ENCODE results near the gene GZMM. TPM values are rescaled to one million over a fixed set of nuclear protein-coding genes. Genes with fewer than 3 reads are reported as not detected.

GZMM gene
- total and polyA plus RNA-seq, 4 donors: 0.54 to 2.8 (median 0.75) TPM; not detected in 1

DNA sequence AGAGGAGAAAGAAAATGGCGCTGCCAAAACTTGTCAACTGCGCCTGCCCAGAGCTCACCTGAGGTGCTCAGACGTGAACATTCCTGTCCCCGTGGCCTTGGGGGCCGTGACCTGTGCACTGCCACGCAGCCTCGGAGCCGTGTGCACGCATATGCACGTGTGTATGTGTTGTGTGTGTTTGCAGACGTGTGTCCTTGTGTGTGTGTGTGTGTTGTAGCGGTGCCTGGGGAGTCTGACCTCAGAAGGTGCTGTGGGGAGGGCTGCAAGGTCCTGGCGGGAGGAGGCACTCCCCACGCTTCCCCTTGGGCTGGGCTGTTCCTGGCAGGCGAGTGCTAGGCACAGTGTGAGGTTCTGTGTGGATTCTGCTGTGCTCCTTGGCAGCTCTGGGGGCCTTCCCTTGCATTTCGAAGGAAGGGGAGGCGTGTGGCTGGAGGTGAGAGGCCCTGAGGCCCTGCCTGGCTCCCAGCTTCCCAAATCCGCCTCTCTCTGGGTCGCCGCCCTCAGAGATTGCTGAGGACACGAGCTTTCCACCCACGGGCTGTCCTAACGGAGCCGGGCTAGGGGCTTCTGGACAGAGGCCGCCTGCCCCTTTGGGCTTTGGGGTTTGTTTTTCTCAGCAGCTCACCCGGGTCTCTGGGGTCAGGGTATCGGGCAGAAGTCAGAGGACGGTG is 33.0 kb downstream of the GZMM start:
- ATAC-seq (ENCODE audit: low FRiP score) (no peak), DNase-seq (no peak)
- 90% methylated on average over 27 to 28 of the region's 28 CpGs for WGBS, 2 donors
- Histone ChIP-seq H3K4me3 (ENCODE audit: low read length in 2 of 2) (no peak overlapping the region), H3K4me1 (ENCODE audit: control insufficient read depth in 1 of 2, insufficient read depth in 2 of 2, low read length in 2 of 2) (peaks cover 0 to 3% of the 10 kb centered on the region in 2 donors), H3K27me3 (ENCODE audit: control insufficient read depth in 1 of 2, insufficient read depth in 2 of 2, low read length in 1 of 2) (no peaks in the 10 kb centered on the region), H3K36me3 (ENCODE audit: control insufficient read depth in 1 of 2, insufficient read depth in 2 of 2, low read length in 1 of 2) (peaks cover 0 to 1% of the 10 kb centered on the region in 2 donors), H3K9me3 (ENCODE audit: control insufficient read depth, low read length) (no peaks in the 10 kb centered on the region), H3K27ac (ENCODE audit: low read depth in 1 of 2, low read length in 2 of 2) (no peak overlapping the region)
- intact Hi-C loops (cut with DNase I): no loop called here

DNA sequence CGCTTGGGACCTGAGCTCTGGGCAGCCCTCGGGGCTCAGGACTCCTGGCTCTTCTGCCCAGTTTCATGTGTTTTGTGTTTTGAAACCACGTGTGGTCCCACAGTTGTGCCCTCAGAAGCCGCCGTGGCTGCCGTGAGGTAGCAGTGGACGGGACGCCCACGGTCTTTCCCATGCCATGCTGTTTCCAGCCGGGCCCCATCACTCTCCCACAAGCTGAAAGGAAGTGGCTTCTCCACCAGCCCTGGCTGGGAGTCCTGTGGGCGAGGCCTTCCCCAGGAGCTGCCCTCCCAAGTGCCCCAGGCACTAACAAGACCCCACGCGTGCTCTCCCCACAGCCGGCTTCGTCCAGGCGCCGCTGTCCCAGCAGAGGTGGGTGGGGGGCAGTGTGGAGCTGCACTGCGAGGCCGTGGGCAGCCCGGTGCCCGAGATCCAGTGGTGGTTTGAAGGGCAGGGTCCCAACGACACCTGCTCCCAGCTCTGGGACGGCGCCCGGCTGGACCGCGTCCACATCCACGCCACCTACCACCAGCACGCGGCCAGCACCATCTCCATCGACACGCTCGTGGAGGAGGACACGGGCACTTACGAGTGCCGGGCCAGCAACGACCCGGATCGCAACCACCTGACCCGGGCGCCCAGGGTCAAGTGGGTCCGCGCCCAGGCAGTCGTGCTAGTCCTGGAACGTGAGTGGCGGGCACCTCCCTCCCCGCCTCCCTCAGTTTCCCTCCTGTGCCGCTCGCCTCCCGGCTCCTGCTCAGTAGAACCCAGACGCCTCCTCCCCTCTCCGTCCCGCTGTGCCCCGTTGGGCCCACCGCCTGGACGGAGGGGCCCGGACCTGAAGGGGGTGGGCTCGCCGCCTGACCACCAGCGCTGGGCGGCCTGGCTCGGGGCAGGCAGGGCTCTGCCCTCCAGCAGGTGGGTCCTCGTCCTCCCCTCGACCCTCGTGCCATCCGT is 33.9 kb downstream of the GZMM start:
- H3K27ac ChIP-seq (ENCODE audit: low read depth in 1 of 2, low read length in 2 of 2): no peak overlapping the region
- H3K36me3 ChIP-seq (ENCODE audit: control insufficient read depth in 1 of 2, insufficient read depth in 2 of 2, low read length in 1 of 2): peaks cover 0 to 3% of the 10 kb centered on the region in 2 donors
- no peak for DNase-seq
- H3K27me3 ChIP-seq (ENCODE audit: control insufficient read depth in 1 of 2, insufficient read depth in 2 of 2, low read length in 1 of 2): no peaks in the 10 kb centered on the region
- H3K9me3 ChIP-seq (ENCODE audit: control insufficient read depth, low read length): no peaks in the 10 kb centered on the region
- intact Hi-C loops (cut with DNase I): no loop called here
- 90 to 93% methylated on average over 51 to 66 of the region's 66 CpGs for WGBS, 2 donors
- H3K4me3 ChIP-seq (ENCODE audit: low read length in 2 of 2): no peak overlapping the region
- peaks cover 0 to 3% of the 10 kb centered on the region in 2 donors for H3K4me1 ChIP-seq (ENCODE audit: control insufficient read depth in 1 of 2, insufficient read depth in 2 of 2, low read length in 2 of 2)
- no peak for ATAC-seq (ENCODE audit: low FRiP score)

DNA sequence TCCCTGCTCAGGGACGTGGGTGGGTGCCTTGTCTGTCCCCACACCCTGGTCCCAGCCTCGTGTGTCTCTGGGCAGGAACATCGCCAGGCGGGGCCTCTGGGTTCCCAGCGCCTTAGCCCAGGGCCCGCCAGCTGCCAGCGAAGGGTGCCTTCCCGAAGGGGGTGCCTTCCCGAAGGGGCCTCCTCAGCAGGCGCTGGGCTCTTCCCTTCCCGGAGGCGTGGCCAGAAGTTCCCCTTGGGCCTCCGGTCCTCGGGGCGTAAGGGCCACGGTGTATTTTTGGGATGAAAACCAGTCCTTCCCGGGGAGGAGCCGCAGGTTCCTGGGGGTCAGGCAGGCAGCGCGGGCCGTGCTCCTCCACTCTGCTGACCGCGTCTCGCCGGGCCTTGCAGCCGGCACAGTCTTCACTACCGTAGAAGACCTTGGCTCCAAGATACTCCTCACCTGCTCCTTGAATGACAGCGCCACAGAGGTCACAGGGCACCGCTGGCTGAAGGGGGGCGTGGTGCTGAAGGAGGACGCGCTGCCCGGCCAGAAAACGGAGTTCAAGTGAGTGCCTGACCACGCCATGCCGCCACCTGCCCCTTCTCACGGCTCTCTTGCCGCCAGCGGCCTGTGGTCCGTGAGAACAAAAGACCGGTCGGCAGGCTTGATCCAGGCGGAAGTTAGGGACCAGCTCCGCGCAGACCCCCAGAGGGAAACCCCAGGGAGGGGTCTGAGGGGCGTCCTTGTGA is 35.4 kb downstream of the GZMM start:
- Histone ChIP-seq H3K27ac (ENCODE audit: low read depth in 1 of 2, low read length in 2 of 2) (no peak overlapping the region), H3K4me1 (ENCODE audit: control insufficient read depth in 1 of 2, insufficient read depth in 2 of 2, low read length in 2 of 2) (no peaks in the 10 kb centered on the region), H3K4me3 (ENCODE audit: low read length in 2 of 2) (no peak overlapping the region), H3K9me3 (ENCODE audit: control insufficient read depth, low read length) (no peaks in the 10 kb centered on the region), H3K27me3 (ENCODE audit: control insufficient read depth in 1 of 2, insufficient read depth in 2 of 2, low read length in 1 of 2) (no peaks in the 10 kb centered on the region), H3K36me3 (ENCODE audit: control insufficient read depth in 1 of 2, insufficient read depth in 2 of 2, low read length in 1 of 2) (peaks cover 0 to 3% of the 10 kb centered on the region in 2 donors)
- 91 to 94% methylated on average over 45 to 46 of the region's 46 CpGs for WGBS, 2 donors
- intact Hi-C loops (cut with DNase I): no loop called here
- no peak for ATAC-seq (ENCODE audit: low FRiP score)
- peak in 1 of 2 donors; percentile 71 for DNase-seq

DNA sequence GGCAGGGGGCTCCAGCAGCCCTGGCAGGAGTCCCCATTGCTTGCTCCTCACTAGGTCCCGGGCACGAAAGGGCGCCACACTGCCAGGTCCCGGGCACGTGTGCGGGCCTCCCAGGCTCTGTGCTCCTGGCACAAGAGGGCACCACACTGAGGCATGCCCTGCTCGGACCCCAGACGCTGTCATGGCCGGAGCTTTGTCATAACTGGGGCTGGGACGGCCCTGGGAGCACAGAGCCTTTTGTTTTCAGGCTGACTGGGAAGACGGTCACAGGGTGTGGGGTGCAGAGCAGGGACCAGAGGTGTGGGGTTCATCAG is 35.9 kb downstream of the GZMM start:
- WGBS, 2 donors: 87 to 92% methylated on average over 10 to 11 of the region's 11 CpGs
- intact Hi-C loops (cut with DNase I): no loop called here
- Histone ChIP-seq H3K27me3 (ENCODE audit: control insufficient read depth in 1 of 2, insufficient read depth in 2 of 2, low read length in 1 of 2) (no peaks in the 10 kb centered on the region), H3K36me3 (ENCODE audit: control insufficient read depth in 1 of 2, insufficient read depth in 2 of 2, low read length in 1 of 2) (peaks cover 0 to 3% of the 10 kb centered on the region in 2 donors), H3K4me3 (ENCODE audit: low read length in 2 of 2) (no peak overlapping the region), H3K27ac (ENCODE audit: low read depth in 1 of 2, low read length in 2 of 2) (no peak overlapping the region), H3K9me3 (ENCODE audit: control insufficient read depth, low read length) (no peaks in the 10 kb centered on the region), H3K4me1 (ENCODE audit: control insufficient read depth in 1 of 2, insufficient read depth in 2 of 2, low read length in 2 of 2) (no peaks in the 10 kb centered on the region)
- no peak for ATAC-seq (ENCODE audit: low FRiP score)
- DNase-seq: no peak

DNA sequence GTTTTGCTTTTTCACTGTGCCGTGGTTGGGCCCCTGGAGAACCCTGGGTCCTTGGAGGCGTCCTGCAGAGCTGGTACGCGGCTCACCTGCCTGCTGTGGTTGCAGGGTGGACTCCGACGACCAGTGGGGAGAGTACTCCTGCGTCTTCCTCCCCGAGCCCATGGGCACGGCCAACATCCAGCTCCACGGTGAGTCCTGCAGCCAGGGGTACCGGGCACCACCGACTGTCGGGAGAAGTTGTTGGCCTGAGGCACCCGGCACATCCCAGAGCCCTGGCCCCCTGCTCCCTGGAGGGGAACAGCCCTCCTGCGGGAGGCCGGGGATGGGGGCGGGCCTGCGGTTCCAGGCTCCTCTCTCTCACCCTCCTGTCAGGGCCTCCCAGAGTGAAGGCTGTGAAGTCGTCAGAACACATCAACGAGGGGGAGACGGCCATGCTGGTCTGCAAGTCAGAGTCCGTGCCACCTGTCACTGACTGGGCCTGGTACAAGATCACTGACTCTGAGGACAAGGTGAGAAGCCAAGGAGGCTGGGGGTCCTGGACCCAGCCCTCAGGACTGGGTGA is 36.5 kb downstream of the GZMM start:
- Histone ChIP-seq H3K4me3 (ENCODE audit: low read length in 2 of 2) (no peak overlapping the region), H3K9me3 (ENCODE audit: control insufficient read depth, low read length) (no peaks in the 10 kb centered on the region), H3K27ac (ENCODE audit: low read depth in 1 of 2, low read length in 2 of 2) (no peak overlapping the region), H3K4me1 (ENCODE audit: control insufficient read depth in 1 of 2, insufficient read depth in 2 of 2, low read length in 2 of 2) (no peaks in the 10 kb centered on the region), H3K36me3 (ENCODE audit: control insufficient read depth in 1 of 2, insufficient read depth in 2 of 2, low read length in 1 of 2) (peaks cover 0 to 3% of the 10 kb centered on the region in 2 donors), H3K27me3 (ENCODE audit: control insufficient read depth in 1 of 2, insufficient read depth in 2 of 2, low read length in 1 of 2) (no peaks in the 10 kb centered on the region)
- DNase-seq: peak in 1 of 2 donors; percentile 70
- WGBS, 2 donors: 91 to 94% methylated on average over 22 of the region's 22 CpGs
- ATAC-seq (ENCODE audit: low FRiP score): no peak
- intact Hi-C loops (cut with DNase I): no loop called here

DNA sequence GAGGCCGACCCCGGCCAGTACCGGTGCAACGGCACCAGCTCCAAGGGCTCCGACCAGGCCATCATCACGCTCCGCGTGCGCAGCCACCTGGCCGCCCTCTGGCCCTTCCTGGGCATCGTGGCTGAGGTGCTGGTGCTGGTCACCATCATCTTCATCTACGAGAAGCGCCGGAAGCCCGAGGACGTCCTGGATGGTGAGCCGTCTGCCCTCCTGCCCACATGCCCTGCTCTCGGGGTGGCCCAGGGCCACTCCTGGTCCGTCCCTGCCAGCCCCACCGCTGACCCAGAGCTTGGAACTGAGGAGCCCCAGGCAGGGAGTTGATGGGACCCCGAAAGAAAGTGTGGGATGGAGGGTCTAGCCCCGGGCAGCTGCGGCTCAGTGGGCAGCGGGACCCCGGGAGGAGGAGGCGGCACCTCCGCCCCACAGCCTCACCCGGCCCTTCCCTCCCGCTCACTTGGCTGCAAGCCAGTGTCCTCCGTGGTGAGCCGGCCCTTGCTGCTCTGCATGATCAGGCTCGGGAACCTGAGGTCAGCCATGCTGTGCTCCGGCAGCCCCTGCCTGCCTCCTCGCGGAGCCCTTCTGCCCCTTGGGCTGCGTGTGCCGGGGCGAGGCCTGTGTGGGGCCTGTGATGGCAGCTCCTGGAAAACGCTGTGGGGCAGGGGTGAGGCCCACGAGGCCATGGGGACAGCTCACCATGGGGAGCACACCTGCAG is 37.7 kb downstream of the GZMM start:
- no peaks in the 10 kb centered on the region for H3K27me3 ChIP-seq (ENCODE audit: control insufficient read depth in 1 of 2, insufficient read depth in 2 of 2, low read length in 1 of 2)
- peak in 1 of 2 donors; percentile 70 for DNase-seq
- no peak for ATAC-seq (ENCODE audit: low FRiP score)
- H3K4me3 ChIP-seq (ENCODE audit: low read length in 2 of 2): no peak overlapping the region
- H3K36me3 ChIP-seq (ENCODE audit: control insufficient read depth in 1 of 2, insufficient read depth in 2 of 2, low read length in 1 of 2): peaks cover 0 to 3% of the 10 kb centered on the region in 2 donors
- intact Hi-C loops (cut with DNase I): no loop called here
- 86 to 90% methylated on average over 40 of the region's 40 CpGs for WGBS, 2 donors
- H3K27ac ChIP-seq (ENCODE audit: low read depth in 1 of 2, low read length in 2 of 2): no peak overlapping the region
- H3K4me1 ChIP-seq (ENCODE audit: control insufficient read depth in 1 of 2, insufficient read depth in 2 of 2, low read length in 2 of 2): no peaks in the 10 kb centered on the region
- H3K9me3 ChIP-seq (ENCODE audit: control insufficient read depth, low read length): no peaks in the 10 kb centered on the region

DNA sequence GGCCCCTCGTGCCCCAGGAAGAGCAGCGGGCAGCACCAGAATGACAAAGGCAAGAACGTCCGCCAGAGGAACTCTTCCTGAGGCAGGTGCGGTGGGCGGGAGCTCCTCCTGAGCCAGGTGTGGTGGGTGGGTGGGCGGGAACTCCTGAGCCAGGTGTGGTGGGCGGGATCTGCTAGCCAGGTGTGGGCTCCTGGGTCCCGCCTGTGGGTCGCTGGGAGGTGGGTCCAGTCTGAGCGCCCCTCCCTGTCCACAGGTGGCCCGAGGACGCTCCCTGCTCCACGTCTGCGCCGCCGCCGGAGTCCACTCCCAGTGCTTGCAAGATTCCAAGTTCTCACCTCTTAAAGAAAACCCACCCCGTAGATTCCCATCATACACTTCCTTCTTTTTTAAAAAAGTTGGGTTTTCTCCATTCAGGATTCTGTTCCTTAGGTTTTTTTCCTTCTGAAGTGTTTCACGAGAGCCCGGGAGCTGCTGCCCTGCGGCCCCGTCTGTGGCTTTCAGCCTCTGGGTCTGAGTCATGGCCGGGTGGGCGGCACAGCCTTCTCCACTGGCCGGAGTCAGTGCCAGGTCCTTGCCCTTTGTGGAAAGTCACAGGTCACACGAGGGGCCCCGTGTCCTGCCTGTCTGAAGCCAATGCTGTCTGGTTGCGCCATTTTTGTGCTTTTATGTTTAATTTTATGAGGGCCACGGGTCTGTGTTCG is 38.8 kb downstream of the GZMM start:
- ATAC-seq (ENCODE audit: low FRiP score) (no peak), DNase-seq (peak in 1 of 2 donors; percentile 77)
- Histone ChIP-seq H3K4me3 (ENCODE audit: low read length in 2 of 2) (no peak overlapping the region), H3K27ac (ENCODE audit: low read depth in 1 of 2, low read length in 2 of 2) (no peak overlapping the region), H3K9me3 (ENCODE audit: control insufficient read depth, low read length) (no peaks in the 10 kb centered on the region), H3K27me3 (ENCODE audit: control insufficient read depth in 1 of 2, insufficient read depth in 2 of 2, low read length in 1 of 2) (no peaks in the 10 kb centered on the region), H3K4me1 (ENCODE audit: control insufficient read depth in 1 of 2, insufficient read depth in 2 of 2, low read length in 2 of 2) (no peaks in the 10 kb centered on the region), H3K36me3 (ENCODE audit: control insufficient read depth in 1 of 2, insufficient read depth in 2 of 2, low read length in 1 of 2) (peaks cover 0 to 3% of the 10 kb centered on the region in 2 donors)
- WGBS, 2 donors: 90% methylated on average over 26 to 31 of the region's 31 CpGs
- intact Hi-C loops (cut with DNase I): no loop called here

Measured in aorta (tissue), 5 donors.